ENCODE data around the gene ATP11C.

ATP11C gene

GRCh38 chrX:139802048-139802447, 130.8 kb downstream of the ATP11C start:
- no peaks in the 10 kb centered on the region for H3K27me3 ChIP-seq (ENCODE audit: control insufficient read depth, insufficient read depth, low read length)
- H2AFZ ChIP-seq, result no peak overlapping the region
- H3K9me3 ChIP-seq (ENCODE audit: control insufficient read depth, low read length), result no peaks in the 10 kb centered on the region
- H3K9ac ChIP-seq, result no peak overlapping the region
- no peaks in the 10 kb centered on the region for H3K36me3 ChIP-seq (ENCODE audit: control insufficient read depth, insufficient read depth, low read length)
- no peaks in the 10 kb centered on the region for H3K79me2 ChIP-seq
- H3K4me2 ChIP-seq (ENCODE audit: low read length), result no peak overlapping the region
- H3K27ac ChIP-seq, result no peak overlapping the region
- H3K4me3 ChIP-seq (ENCODE audit: low read depth, low read length), result no peak overlapping the region
- no peak for TF ChIP-seq CTCF (IDR thresholded peaks at IDR 0.05)
- no peaks in the 10 kb centered on the region for H3K4me1 ChIP-seq

- Histone ChIP-seq H2AFZ (no peak overlapping the region), H3K4me2 (ENCODE audit: low read length) (no peak overlapping the region), H3K9ac (no peak overlapping the region), H3K4me1 (no peaks in the 10 kb centered on the region), H3K36me3 (ENCODE audit: control insufficient read depth, insufficient read depth, low read length) (no peaks in the 10 kb centered on the region), H3K4me3 (ENCODE audit: low read depth, low read length) (no peak overlapping the region), H3K27ac (no peak overlapping the region), H3K9me3 (ENCODE audit: control insufficient read depth, low read length) (no peaks in the 10 kb centered on the region), H3K27me3 (ENCODE audit: control insufficient read depth, insufficient read depth, low read length) (no peaks in the 10 kb centered on the region), H3K79me2 (no peaks in the 10 kb centered on the region)
- no peak for TF ChIP-seq CTCF (IDR thresholded peaks at IDR 0.05)
Observed at GRCh38 chrX:139801397-139801813, 131.4 kb downstream of the ATP11C start.

GRCh38 chrX:139798701-139799100, 134.2 kb downstream of the ATP11C start:
- no peaks in the 10 kb centered on the region for H3K4me1 ChIP-seq
- no peaks in the 10 kb centered on the region for H3K9me3 ChIP-seq (ENCODE audit: control insufficient read depth, low read length)
- TF ChIP-seq CTCF (IDR thresholded peaks at IDR 0.05), result no peak
- no peak overlapping the region for H2AFZ ChIP-seq
- H3K27me3 ChIP-seq (ENCODE audit: control insufficient read depth, insufficient read depth, low read length), result no peaks in the 10 kb centered on the region
- H3K36me3 ChIP-seq (ENCODE audit: control insufficient read depth, insufficient read depth, low read length), result no peaks in the 10 kb centered on the region
- no peak overlapping the region for H3K4me2 ChIP-seq (ENCODE audit: low read length)
- H3K79me2 ChIP-seq, result no peaks in the 10 kb centered on the region
- no peak overlapping the region for H3K9ac ChIP-seq
- no peak overlapping the region for H3K27ac ChIP-seq
- H3K4me3 ChIP-seq (ENCODE audit: low read depth, low read length), result no peak overlapping the region

- H3K27ac ChIP-seq, result no peak overlapping the region
- H2AFZ ChIP-seq, result no peak overlapping the region
- no peak overlapping the region for H3K4me2 ChIP-seq (ENCODE audit: low read length)
- H3K36me3 ChIP-seq (ENCODE audit: control insufficient read depth, insufficient read depth, low read length), result no peaks in the 10 kb centered on the region
- H3K4me3 ChIP-seq (ENCODE audit: low read depth, low read length), result no peak overlapping the region
- no peaks in the 10 kb centered on the region for H3K9me3 ChIP-seq (ENCODE audit: control insufficient read depth, low read length)
- H3K27me3 ChIP-seq (ENCODE audit: control insufficient read depth, insufficient read depth, low read length), result no peaks in the 10 kb centered on the region
- TF ChIP-seq CTCF (IDR thresholded peaks at IDR 0.05), result no peak
- H3K79me2 ChIP-seq, result no peaks in the 10 kb centered on the region
- no peaks in the 10 kb centered on the region for H3K4me1 ChIP-seq
- H3K9ac ChIP-seq, result no peak overlapping the region
Observed at GRCh38 chrX:139795196-139795595, 137.7 kb downstream of the ATP11C start.

- Histone ChIP-seq H2AFZ (no peak overlapping the region), H3K4me2 (ENCODE audit: low read length) (no peak overlapping the region), H3K9me3 (ENCODE audit: control insufficient read depth, low read length) (no peaks in the 10 kb centered on the region), H3K4me3 (ENCODE audit: low read depth, low read length) (no peak overlapping the region), H3K9ac (no peak overlapping the region), H3K4me1 (no peaks in the 10 kb centered on the region), H3K79me2 (no peaks in the 10 kb centered on the region), H3K36me3 (ENCODE audit: control insufficient read depth, insufficient read depth, low read length) (no peaks in the 10 kb centered on the region), H3K27ac (no peak overlapping the region), H3K27me3 (ENCODE audit: control insufficient read depth, insufficient read depth, low read length) (no peaks in the 10 kb centered on the region)
- TF ChIP-seq CTCF (IDR thresholded peaks at IDR 0.05), result no peak
Observed at GRCh38 chrX:139787601-139788000, 145.3 kb downstream of the ATP11C start.
